ENCODE measurements around the gene TAF1D.

TAF1D gene

DNA sequence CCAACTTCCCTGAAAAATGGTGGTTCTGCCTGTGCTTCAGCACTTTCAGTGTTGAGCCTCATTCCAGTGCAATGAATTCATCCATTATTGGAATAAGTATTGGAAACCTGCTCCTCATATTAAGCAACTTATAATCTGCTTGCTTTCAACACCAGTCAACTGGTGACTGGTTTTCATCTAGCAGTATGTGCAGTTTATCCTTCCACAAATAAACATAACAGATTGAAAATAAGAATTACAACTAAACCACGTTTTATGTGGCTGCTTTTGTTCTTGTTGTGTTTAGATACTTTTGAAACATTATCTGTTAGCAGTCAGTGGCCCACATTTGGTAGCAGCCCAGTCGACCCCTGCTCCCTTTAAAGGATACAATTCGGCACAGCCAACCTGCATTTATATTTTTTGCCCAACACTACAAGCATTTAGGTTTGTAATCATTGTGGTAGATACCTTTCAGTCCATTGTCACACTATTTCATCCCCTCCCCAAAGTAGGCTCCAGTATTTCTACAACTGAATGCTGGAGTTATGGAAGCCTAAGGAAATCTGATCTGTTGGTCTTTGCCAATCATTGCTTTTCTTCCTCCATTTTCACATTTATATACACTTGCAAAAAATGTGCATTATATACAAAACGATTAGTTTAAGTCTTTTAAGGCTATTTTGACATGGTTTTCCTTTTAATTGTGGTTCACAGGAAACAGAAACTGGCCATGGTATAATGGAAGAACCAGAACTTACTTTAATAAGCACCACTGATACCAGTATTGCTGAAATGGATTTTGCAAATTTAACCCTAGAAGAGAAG is 13.1 kb downstream of the TAF1D start:
- Histone ChIP-seq H3K9ac (ENCODE audit: low read length) (no peak overlapping the region), H3K14ac (ENCODE audit: low read length) (no peak overlapping the region), H3K27ac (ENCODE audit: low read depth, low read length) (no peak overlapping the region), H3K27me3 (ENCODE audit: insufficient read depth, low read length) (no peaks in the 10 kb centered on the region), H3K18ac (ENCODE audit: low read length) (no peak overlapping the region), H3K36me3 (ENCODE audit: control insufficient read depth in 1 of 2, insufficient read depth in 2 of 2, low read length in 2 of 2) (peaks cover 9 to 21% of the 10 kb centered on the region in 2 experiments), H3K79me2 (ENCODE audit: control insufficient read depth, insufficient read depth, low read length, poor library complexity) (no peaks in the 10 kb centered on the region), H3K79me1 (ENCODE audit: low read length) (no peaks in the 10 kb centered on the region), H2AK5ac (ENCODE audit: low read length) (no peak overlapping the region), H2BK5ac (ENCODE audit: low read depth, low read length, poor library complexity) (no peak overlapping the region), H3K4me3 (ENCODE audit: low read depth, low read length) (no peak overlapping the region), H3K4me2 (ENCODE audit: low read length) (no peak overlapping the region), H4K91ac (ENCODE audit: low read depth, low read length) (no peak overlapping the region), H2BK120ac (ENCODE audit: insufficient read depth, low read length, poor library complexity) (no peak overlapping the region), H4K8ac (ENCODE audit: low read depth, low read length) (no peak overlapping the region), H2BK12ac (ENCODE audit: low read length) (no peak overlapping the region), H3K23ac (ENCODE audit: low read length) (no peak overlapping the region), H4K12ac (ENCODE audit: low read depth, low read length) (no peak overlapping the region), H3K9me3 (ENCODE audit: insufficient read depth, low read depth, low read length) (no peaks in the 10 kb centered on the region), H2AFZ (ENCODE audit: insufficient read depth, low read length, poor library complexity) (no peak overlapping the region), H3K4ac (ENCODE audit: low read depth, low read length) (no peak overlapping the region), H3K4me1 (ENCODE audit: control insufficient read depth in 1 of 2, insufficient read depth in 2 of 2, low read length in 2 of 2) (no peaks in the 10 kb centered on the region)
- peak in 1 of 2 donors; percentile 37 for DNase-seq
- no CpG with 5 or more reads among the region's 4 CpGs for WGBS (ENCODE audit: extremely low coverage, insufficient coverage, insufficient read length)

GRCh38 chr11:93724089-93724488 is 17.2 kb downstream of the TAF1D start:
- no peak overlapping the region for H2AK5ac ChIP-seq (ENCODE audit: low read length)
- no peaks in the 10 kb centered on the region for H3K79me1 ChIP-seq (ENCODE audit: low read length)
- no peak overlapping the region for H3K23ac ChIP-seq (ENCODE audit: low read length)
- H4K8ac ChIP-seq (ENCODE audit: low read depth, low read length) = no peak overlapping the region
- H2BK12ac ChIP-seq (ENCODE audit: low read length) = no peak overlapping the region
- peaks cover 11 to 15% of the 10 kb centered on the region in 2 experiments for H3K36me3 ChIP-seq (ENCODE audit: control insufficient read depth in 1 of 2, insufficient read depth in 2 of 2, low read length in 2 of 2)
- H3K27ac ChIP-seq (ENCODE audit: low read depth, low read length) = no peak overlapping the region
- H2BK5ac ChIP-seq (ENCODE audit: low read depth, low read length, poor library complexity) = no peak overlapping the region
- H3K4ac ChIP-seq (ENCODE audit: low read depth, low read length) = no peak overlapping the region
- no peak overlapping the region for H3K9ac ChIP-seq (ENCODE audit: low read length)
- no peak overlapping the region for H3K14ac ChIP-seq (ENCODE audit: low read length)
- no peak overlapping the region for H2BK120ac ChIP-seq (ENCODE audit: insufficient read depth, low read length, poor library complexity)
- H3K27me3 ChIP-seq (ENCODE audit: insufficient read depth, low read length) = no peaks in the 10 kb centered on the region
- DNase-seq = no peak
- no CpG with 5 or more reads among the region's 1 CpG for WGBS (ENCODE audit: extremely low coverage, insufficient coverage, insufficient read length)
- no peak overlapping the region for H3K4me3 ChIP-seq (ENCODE audit: low read depth, low read length)
- H4K12ac ChIP-seq (ENCODE audit: low read depth, low read length) = no peak overlapping the region
- H2AFZ ChIP-seq (ENCODE audit: insufficient read depth, low read length, poor library complexity) = no peak overlapping the region
- H3K79me2 ChIP-seq (ENCODE audit: control insufficient read depth, insufficient read depth, low read length, poor library complexity) = no peaks in the 10 kb centered on the region
- no peak overlapping the region for H3K4me2 ChIP-seq (ENCODE audit: low read length)
- peaks cover 0 to 2% of the 10 kb centered on the region in 2 experiments for H3K4me1 ChIP-seq (ENCODE audit: control insufficient read depth in 1 of 2, insufficient read depth in 2 of 2, low read length in 2 of 2)
- H3K9me3 ChIP-seq (ENCODE audit: insufficient read depth, low read depth, low read length) = no peaks in the 10 kb centered on the region
- no peak overlapping the region for H3K18ac ChIP-seq (ENCODE audit: low read length)
- no peak overlapping the region for H4K91ac ChIP-seq (ENCODE audit: low read depth, low read length)

- Histone ChIP-seq H2AFZ (ENCODE audit: insufficient read depth, low read length, poor library complexity) (no peak overlapping the region), H3K79me2 (ENCODE audit: control insufficient read depth, insufficient read depth, low read length, poor library complexity) (no peaks in the 10 kb centered on the region), H2BK5ac (ENCODE audit: low read depth, low read length, poor library complexity) (no peak overlapping the region), H3K9ac (ENCODE audit: low read length) (no peak overlapping the region), H3K27me3 (ENCODE audit: insufficient read depth, low read length) (no peaks in the 10 kb centered on the region), H3K36me3 (ENCODE audit: control insufficient read depth in 1 of 2, insufficient read depth in 2 of 2, low read length in 2 of 2) (peaks cover 16% of the 10 kb centered on the region in 2 experiments), H3K4ac (ENCODE audit: low read depth, low read length) (no peak overlapping the region), H4K12ac (ENCODE audit: low read depth, low read length) (no peak overlapping the region), H2BK12ac (ENCODE audit: low read length) (no peak overlapping the region), H3K4me3 (ENCODE audit: low read depth, low read length) (no peak overlapping the region), H3K18ac (ENCODE audit: low read length) (peak overlapping the region; percentile 30), H4K8ac (ENCODE audit: low read depth, low read length) (no peak overlapping the region), H3K9me3 (ENCODE audit: insufficient read depth, low read depth, low read length) (no peaks in the 10 kb centered on the region), H3K79me1 (ENCODE audit: low read length) (no peaks in the 10 kb centered on the region), H2BK120ac (ENCODE audit: insufficient read depth, low read length, poor library complexity) (no peak overlapping the region), H4K91ac (ENCODE audit: low read depth, low read length) (no peak overlapping the region), H3K23ac (ENCODE audit: low read length) (no peak overlapping the region), H3K27ac (ENCODE audit: low read depth, low read length) (peak overlapping the region; percentile 25), H3K14ac (ENCODE audit: low read length) (no peak overlapping the region), H3K4me2 (ENCODE audit: low read length) (no peak overlapping the region), H2AK5ac (ENCODE audit: low read length) (no peak overlapping the region), H3K4me1 (ENCODE audit: control insufficient read depth in 1 of 2, insufficient read depth in 2 of 2, low read length in 2 of 2) (peaks cover 0 to 2% of the 10 kb centered on the region in 2 experiments)
- WGBS (ENCODE audit: extremely low coverage, insufficient coverage, insufficient read length) = no CpG with 5 or more reads among the region's 7 CpGs
- peak; percentile 73 to 79 for DNase-seq
Observed at GRCh38 chr11:93720522-93720921, 20.8 kb downstream of the TAF1D start.

GRCh38 chr11:93719310-93719709 is 22.0 kb downstream of the TAF1D start:
- H3K18ac ChIP-seq (ENCODE audit: low read length) = no peak overlapping the region
- H3K79me2 ChIP-seq (ENCODE audit: control insufficient read depth, insufficient read depth, low read length, poor library complexity) = no peaks in the 10 kb centered on the region
- no peaks in the 10 kb centered on the region for H3K9me3 ChIP-seq (ENCODE audit: insufficient read depth, low read depth, low read length)
- H3K4me2 ChIP-seq (ENCODE audit: low read length) = no peak overlapping the region
- no peak overlapping the region for H2BK5ac ChIP-seq (ENCODE audit: low read depth, low read length, poor library complexity)
- no peak overlapping the region for H3K27ac ChIP-seq (ENCODE audit: low read depth, low read length)
- DNase-seq = no peak
- H2AK5ac ChIP-seq (ENCODE audit: low read length) = no peak overlapping the region
- H3K9ac ChIP-seq (ENCODE audit: low read length) = no peak overlapping the region
- H3K4me1 ChIP-seq (ENCODE audit: control insufficient read depth in 1 of 2, insufficient read depth in 2 of 2, low read length in 2 of 2) = peaks cover 0 to 4% of the 10 kb centered on the region in 2 experiments
- no peak overlapping the region for H2BK120ac ChIP-seq (ENCODE audit: insufficient read depth, low read length, poor library complexity)
- no CpG with 5 or more reads among the region's 4 CpGs for WGBS (ENCODE audit: extremely low coverage, insufficient coverage, insufficient read length)
- no peak overlapping the region for H2AFZ ChIP-seq (ENCODE audit: insufficient read depth, low read length, poor library complexity)
- no peak overlapping the region for H4K8ac ChIP-seq (ENCODE audit: low read depth, low read length)
- no peak overlapping the region for H3K23ac ChIP-seq (ENCODE audit: low read length)
- H3K4ac ChIP-seq (ENCODE audit: low read depth, low read length) = no peak overlapping the region
- H4K12ac ChIP-seq (ENCODE audit: low read depth, low read length) = no peak overlapping the region
- H3K79me1 ChIP-seq (ENCODE audit: low read length) = no peaks in the 10 kb centered on the region
- peaks cover 18 to 19% of the 10 kb centered on the region in 2 experiments for H3K36me3 ChIP-seq (ENCODE audit: control insufficient read depth in 1 of 2, insufficient read depth in 2 of 2, low read length in 2 of 2)
- no peak overlapping the region for H4K91ac ChIP-seq (ENCODE audit: low read depth, low read length)
- H3K4me3 ChIP-seq (ENCODE audit: low read depth, low read length) = no peak overlapping the region
- H2BK12ac ChIP-seq (ENCODE audit: low read length) = no peak overlapping the region
- H3K27me3 ChIP-seq (ENCODE audit: insufficient read depth, low read length) = no peaks in the 10 kb centered on the region
- no peak overlapping the region for H3K14ac ChIP-seq (ENCODE audit: low read length)
